HG03135 (cell line): ENCODE results near the gene ZNF451.

ENCODE experiments used
- ATAC-seq: cut with Tn5 transposase; IDR thresholded peaks from one replicate; pipeline ENCODE4 v1.9.1; 2021; ENCODE audit warnings: mild to moderate bottlenecking, moderate library complexity; ENCODE audit not compliant: unreplicated experiment

Gene ZNF451

GRCh38 chr6:57147401-57147800, 57.4 kb downstream of the ZNF451 start:
- ATAC-seq = no peak

DNA sequence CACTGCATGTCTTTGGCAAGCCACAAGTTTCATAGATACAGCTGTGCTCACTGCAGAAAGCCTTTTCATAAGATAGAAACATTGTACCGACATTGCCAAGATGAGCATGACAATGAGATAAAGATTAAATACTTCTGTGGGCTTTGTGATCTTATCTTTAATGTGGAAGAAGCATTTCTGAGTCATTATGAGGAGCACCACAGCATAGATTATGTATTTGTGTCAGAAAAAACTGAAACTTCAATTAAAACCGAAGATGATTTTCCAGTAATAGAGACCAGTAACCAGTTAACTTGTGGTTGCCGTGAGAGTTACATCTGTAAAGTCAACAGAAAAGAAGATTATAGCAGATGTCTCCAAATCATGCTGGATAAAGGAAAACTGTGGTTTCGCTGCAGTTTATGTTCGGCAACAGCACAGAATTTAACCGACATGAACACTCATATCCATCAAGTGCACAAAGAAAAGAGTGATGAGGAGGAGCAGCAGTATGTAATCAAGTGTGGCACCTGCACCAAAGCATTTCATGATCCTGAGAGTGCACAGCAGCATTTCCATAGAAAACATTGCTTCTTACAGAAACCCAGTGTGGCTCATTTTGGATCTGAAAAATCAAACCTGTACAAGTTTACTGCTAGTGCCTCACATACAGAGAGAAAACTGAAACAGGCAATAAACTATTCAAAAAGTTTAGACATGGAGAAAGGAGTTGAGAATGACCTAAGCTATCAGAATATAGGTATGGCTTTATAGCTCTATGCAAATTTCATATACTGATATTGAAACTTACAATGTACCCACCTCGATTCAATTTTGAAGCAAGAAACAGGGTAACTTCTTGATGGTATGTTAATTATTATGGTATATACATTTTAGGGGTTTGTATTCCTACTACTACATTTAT, 58.2 kb downstream of the ZNF451 start:
- no peak for ATAC-seq

GRCh38 chr6:57158658-57159057, 68.7 kb downstream of the ZNF451 start:
- no peak for ATAC-seq

DNA sequence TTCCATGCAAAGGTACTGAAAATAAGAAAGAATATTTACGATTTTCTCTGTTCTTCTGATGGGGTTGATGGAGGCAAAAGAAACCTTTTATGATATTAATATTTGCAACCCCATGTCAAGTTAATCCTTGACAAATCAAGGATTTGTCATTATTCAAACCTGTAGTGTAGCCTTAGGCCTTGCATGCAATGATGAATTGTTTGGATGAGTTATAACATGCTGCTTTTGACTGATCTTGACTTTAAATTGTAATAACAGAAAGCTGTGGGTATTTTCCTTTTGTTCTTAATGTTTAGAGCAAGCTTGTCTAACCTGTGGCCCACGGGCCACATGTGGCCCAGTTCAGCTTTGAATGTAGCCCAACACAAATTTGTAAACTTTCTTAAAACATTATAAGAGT, 69.1 kb downstream of the ZNF451 start:
- ATAC-seq = no peak

- ATAC-seq = no peak
Measured at GRCh38 chr6:57162028-57162427, 72.0 kb downstream of the ZNF451 start.

DNA sequence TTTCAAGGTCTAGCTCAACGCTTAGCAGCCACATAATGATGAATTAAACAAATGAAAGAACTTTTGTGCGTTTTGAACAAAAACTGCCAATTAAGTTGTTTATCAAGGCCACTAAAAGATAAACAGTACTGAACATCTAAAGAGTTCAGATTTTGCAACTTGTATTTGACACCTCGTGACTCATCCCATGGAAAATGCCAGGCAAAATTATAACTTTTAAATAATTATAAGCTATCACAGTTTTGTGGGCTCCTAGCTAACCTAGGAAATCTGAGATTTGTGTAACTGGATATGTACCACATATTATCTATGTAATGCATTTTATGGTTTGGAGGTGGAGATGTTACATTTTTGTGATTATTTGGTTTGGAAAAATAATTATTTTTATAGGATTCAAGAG, 72.5 kb downstream of the ZNF451 start:
- ATAC-seq = no peak

DNA sequence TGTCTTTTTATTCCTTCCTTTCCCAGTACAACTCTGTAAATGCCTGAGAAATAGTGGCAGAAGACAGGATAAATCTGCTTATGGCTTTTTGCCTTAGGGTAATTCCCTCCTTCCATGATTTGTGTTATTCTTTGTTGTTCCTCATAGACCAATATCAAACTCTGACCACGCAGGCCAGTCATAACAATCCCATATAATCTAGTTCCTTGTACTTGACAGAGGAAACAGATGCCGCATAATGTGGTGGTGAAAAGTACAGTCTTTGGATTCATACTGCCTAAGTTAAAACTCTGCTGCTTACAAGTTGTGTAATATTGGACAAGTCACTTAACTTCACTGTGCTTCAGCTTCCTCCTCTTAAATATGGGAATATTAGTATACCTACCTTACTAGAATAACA, 74.0 kb downstream of the ZNF451 start:
- no peak for ATAC-seq

DNA sequence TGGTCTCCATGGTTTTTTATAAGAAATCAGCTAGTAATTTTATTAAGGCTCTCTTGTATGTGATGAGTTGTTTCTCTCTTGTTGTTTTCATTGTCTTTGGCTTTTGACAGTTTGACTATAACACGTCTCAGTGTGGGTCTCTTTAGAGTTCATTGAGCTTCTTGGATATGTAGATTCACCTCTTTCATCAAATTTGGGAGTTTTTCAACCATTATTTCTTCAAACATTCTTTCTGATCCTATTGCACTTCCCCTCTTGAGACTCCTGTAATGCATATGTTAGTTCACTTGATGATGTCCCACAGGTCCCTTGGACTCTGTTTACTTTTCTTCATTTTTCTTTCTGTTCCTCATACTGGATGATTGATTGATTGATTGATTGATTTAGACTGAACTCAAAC, 75.1 kb downstream of the ZNF451 start:
- no peak for ATAC-seq

- ATAC-seq = peak; percentile 91
Measured at GRCh38 chr6:57172136-57173055, 82.4 kb downstream of the ZNF451 start, which contains the start of gene BAG2. TSS of gene BAG2 (plus strand) at chr6:57172326. CDS start at chr6:57172698, 372 bp downstream.

GRCh38 chr6:57173056-57173885, 83.3 kb downstream of the ZNF451 start:
- ATAC-seq = no peak

DNA sequence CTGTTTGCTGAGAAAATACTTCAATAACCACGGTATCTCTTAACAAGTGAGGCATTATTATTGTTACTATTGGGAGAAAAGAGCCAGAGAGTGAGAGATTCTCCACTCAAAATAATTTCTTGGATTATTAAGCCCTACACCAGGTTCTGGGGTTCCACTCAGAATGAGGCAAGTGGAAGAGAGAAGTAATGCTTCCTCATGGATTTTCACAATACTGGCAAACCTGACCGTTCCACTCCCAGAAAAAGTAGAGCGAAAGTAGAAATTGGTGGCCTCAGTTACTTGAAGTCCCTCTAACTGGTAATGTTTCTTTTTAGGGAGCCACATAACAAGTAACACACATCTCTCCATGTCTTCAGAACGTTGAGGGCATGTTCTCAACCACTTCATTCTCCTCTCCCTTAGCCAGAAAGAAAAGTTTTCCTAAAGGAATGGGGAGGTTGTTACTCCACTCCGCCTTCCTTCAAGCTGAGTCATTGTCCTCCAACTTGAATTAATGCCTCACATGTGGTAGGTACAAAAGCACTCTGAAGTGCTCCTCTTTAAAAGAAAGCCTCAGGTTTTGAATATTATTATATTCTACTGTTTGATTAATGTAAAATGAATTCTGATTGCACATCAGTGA, 84.0 kb downstream of the ZNF451 start:
- ATAC-seq = no peak

DNA sequence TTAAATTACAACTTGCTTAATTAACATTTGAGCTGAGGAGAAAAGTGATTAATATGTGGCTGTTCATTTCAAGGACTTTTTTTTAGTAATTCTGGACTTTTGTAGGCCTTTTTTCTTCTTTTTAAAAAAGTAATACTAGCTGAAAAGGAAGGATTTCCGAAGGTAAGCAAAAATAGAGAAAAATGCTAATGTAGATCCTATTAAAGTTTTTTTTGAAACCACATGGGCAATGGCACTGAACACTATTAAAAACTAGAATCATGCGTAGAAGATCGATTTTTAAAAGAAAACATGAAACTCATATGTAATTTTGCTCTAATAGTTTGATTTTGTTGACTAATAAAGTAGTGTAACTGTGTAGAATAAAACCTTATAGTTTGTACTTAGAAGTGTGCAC, 84.5 kb downstream of the ZNF451 start:
- ATAC-seq = no peak

DNA sequence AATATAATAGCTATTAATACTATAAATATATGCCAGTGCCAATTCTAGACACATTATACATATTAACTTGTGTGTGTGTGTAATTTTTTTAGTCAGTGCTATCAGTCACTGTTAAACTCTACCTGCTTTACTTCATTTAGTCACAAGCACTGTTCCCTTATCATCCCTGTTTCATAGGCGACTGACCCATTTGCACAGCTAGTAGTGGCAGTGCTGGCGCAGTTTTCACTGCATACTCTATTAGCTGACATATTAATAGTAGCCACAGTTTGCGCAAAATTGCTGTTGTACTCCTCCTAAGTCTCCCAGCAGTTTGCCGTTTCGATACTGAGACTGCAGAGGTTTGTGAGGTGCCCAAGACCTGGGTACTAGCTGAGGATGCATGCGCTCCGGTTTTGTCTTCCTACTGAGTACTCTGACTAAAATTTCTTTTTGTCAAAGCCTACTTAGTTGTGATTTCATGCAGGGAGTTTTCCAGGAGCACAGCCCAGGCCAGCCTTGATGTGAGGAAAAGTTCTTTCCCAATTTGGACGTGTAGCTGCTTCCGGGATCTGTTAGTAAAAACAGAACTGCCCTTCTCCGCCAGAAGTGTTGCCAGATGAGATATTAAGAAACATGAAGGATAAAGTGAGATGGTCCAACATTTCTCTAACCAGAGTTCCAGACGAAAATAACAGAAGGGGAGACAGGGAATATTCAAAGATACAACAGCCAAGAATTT, 87.7 kb downstream of the ZNF451 start:
- no peak for ATAC-seq

DNA sequence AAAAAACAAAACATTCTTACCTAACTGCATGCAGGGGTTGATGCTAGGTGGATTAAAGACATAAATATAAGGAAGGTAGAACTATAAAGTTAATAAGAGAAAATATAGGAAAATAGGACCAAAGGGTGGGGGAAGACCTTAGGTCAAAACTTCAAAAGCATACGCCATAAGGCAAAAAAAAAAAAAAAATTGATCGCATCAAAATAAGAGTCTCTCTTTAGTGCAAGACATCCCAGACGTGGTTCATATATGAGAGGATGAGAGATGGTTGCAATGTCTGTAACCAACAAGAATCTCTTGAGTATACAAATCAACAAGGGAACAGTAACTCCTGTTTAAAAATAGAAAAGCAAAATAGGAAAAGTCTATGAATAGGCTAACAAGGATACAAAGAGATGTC, 90.6 kb downstream of the ZNF451 start:
- ATAC-seq = no peak

GRCh38 chr6:57182017-57182432, 92.0 kb downstream of the ZNF451 start:
- no peak for ATAC-seq

GRCh38 chr6:57183336-57183735, 93.3 kb downstream of the ZNF451 start:
- no peak for ATAC-seq

GRCh38 chr6:57190140-57190539, 100.2 kb downstream of the ZNF451 start:
- no peak for ATAC-seq

- no peak for ATAC-seq
Measured at GRCh38 chr6:57193177-57193576, 103.2 kb downstream of the ZNF451 start.

DNA sequence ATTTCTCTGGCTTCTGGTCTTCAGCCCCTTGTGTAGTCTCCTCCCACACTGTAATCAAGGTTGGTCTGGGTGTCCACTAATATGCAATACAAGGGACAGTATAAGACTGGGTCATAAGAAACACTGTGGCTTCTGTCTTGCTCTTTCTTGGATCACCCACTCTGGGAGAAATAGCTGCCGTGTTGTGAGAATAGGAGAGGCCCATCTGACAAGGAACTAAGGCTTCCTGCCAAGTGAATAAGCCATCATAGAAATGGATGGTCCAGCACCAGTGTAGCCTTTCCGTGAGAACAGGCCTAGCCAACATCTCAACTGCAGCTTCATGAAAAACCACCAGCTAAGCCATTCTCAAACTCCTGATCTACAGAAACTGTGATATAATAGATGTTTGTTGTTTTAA, 105.5 kb downstream of the ZNF451 start:
- ATAC-seq = no peak
